Neutrophil (primary cell): ENCODE data around the gene STPG4.

Experiments used
- H3K27ac ChIP-seq: fragments of 200-600 bp; sonication (generic); 2 replicates; pipeline ENCODE4 v1.5.1; 2016; ENCODE audit warnings: mild to moderate bottlenecking, moderate library complexity
- H3K27me3 ChIP-seq: fragments of 200-600 bp; sonication (generic); 2 replicates; pipeline ENCODE4 v1.6.0; 2016; ENCODE audit warnings: mild to moderate bottlenecking
- H3K36me3 ChIP-seq: fragments of 200-600 bp; sonication (generic); 2 replicates; pipeline ENCODE4 v1.5.1; 2017
- H3K4me1 ChIP-seq, 2 experiments: fragments of 200-600 bp in 1 of 2; sonication (generic) in 1 of 2; 1 replicate in 1 of 2; 2 replicates in 1 of 2; pipeline versions ENCODE4 v1.5.1 to v1.6.1; 2013 to 2016; ENCODE audit warnings: low read depth in 1 of 2, low read length in 1 of 2, mild to moderate bottlenecking in 1 of 2, moderate library complexity in 1 of 2; ENCODE audit not compliant: control insufficient read depth in 1 of 2, insufficient read depth in 1 of 2
- H3K4me3 ChIP-seq, 2 experiments: fragments of 200-600 bp in 1 of 2; sonication (generic) in 1 of 2; 1 replicate in 1 of 2; 2 replicates in 1 of 2; pipeline ENCODE4 v1.5.1; 2013 to 2016; ENCODE audit warnings: low read depth in 1 of 2, low read length in 1 of 2, mild to moderate bottlenecking in 1 of 2, moderate library complexity in 1 of 2
- H3K9me3 ChIP-seq: fragments of 200-600 bp; sonication (generic); 2 replicates; pipeline ENCODE4 v1.5.1; 2016
- CTCF ChIP-seq: fragments of 200-600 bp; sonication (generic); IDR thresholded peaks from 2 replicates; pipeline ENCODE4 v1.5.1; 2016; ENCODE audit warnings: antibody characterized with exemption

The STPG4 gene

GRCh38 chr2:47054036-47054555 is 101.0 kb downstream of the STPG4 start:
- TF ChIP-seq CTCF = no peak
- no peaks in the 10 kb centered on the region for H3K9me3 ChIP-seq
- H3K27ac ChIP-seq = no peak overlapping the region
- H3K4me1 ChIP-seq = peaks cover 22 to 26% of the 10 kb centered on the region in 2 experiments
- H3K27me3 ChIP-seq = no peaks in the 10 kb centered on the region
- peaks cover 31% of the 10 kb centered on the region for H3K36me3 ChIP-seq
- H3K4me3 ChIP-seq = no peak overlapping the region

GRCh38 chr2:47052847-47053246 is 102.3 kb downstream of the STPG4 start:
- no peak overlapping the region for H3K4me3 ChIP-seq
- peaks cover 33% of the 10 kb centered on the region for H3K36me3 ChIP-seq
- no peak overlapping the region for H3K27ac ChIP-seq
- H3K9me3 ChIP-seq = no peaks in the 10 kb centered on the region
- no peak for TF ChIP-seq CTCF
- H3K27me3 ChIP-seq = no peaks in the 10 kb centered on the region
- peaks cover 13 to 17% of the 10 kb centered on the region in 2 experiments for H3K4me1 ChIP-seq

GRCh38 chr2:47051562-47051961 is 103.5 kb downstream of the STPG4 start:
- no peak overlapping the region for H3K4me3 ChIP-seq
- peaks cover 43% of the 10 kb centered on the region for H3K36me3 ChIP-seq
- no peak for TF ChIP-seq CTCF
- H3K9me3 ChIP-seq = no peaks in the 10 kb centered on the region
- H3K27me3 ChIP-seq = no peaks in the 10 kb centered on the region
- H3K4me1 ChIP-seq = peaks cover under 1 to 4% of the 10 kb centered on the region in 2 experiments
- no peak overlapping the region for H3K27ac ChIP-seq

GRCh38 chr2:47050762-47051161 is 104.3 kb downstream of the STPG4 start:
- Histone ChIP-seq H3K27me3 (no peaks in the 10 kb centered on the region), H3K9me3 (no peaks in the 10 kb centered on the region), H3K27ac (no peak overlapping the region), H3K4me1 (no peaks in the 10 kb centered on the region), H3K36me3 (peaks cover 50% of the 10 kb centered on the region), H3K4me3 (no peak overlapping the region)
- no peak for TF ChIP-seq CTCF

GRCh38 chr2:47050021-47050760 is 104.9 kb downstream of the STPG4 start:
- H3K9me3 ChIP-seq = no peaks in the 10 kb centered on the region
- no peak for TF ChIP-seq CTCF

More at GRCh38 chr2:47050021-47050760, 104.9 kb downstream of the STPG4 start:
- no peak overlapping the region for H3K27ac ChIP-seq
- no peak overlapping the region for H3K4me3 ChIP-seq
- no peaks in the 10 kb centered on the region for H3K4me1 ChIP-seq
- no peaks in the 10 kb centered on the region for H3K27me3 ChIP-seq
- H3K36me3 ChIP-seq = peaks cover 53% of the 10 kb centered on the region
